NCI-H2196 treated with DMSO at 0.1 percent for 48 hours (cell line): ENCODE measurements around the gene AKAP1.

Experiments used
- DNase-seq: peaks from one replicate; lab custom pipeline; 2025; ENCODE audit not compliant: unreplicated experiment; lab: John Stamatoyannopoulos, UW

AKAP1 gene

GRCh38 chr17:57160624-57161023, 75.6 kb downstream of the AKAP1 start:
- DNase-seq: no peak

- no peak for DNase-seq
Measured at GRCh38 chr17:57164814-57165213, 79.8 kb downstream of the AKAP1 start.

DNA sequence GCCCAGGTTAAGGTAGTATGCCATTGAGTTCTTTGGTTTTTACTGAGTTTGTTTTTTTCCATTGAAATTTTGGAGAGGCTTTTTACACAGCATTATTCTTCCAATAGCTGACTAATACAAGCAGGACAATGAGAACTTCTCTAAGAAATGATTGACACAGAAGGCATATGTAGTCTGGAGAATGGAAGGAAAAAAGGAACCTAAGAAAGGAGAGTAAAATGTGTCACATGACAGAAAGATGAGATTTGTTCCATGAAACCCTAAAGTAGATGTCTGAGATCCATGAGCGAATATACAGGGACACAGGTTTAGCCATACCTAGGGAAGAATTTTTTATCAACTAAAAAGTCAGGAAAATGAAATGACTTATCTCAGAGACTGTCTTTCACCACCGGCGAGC, 80.7 kb downstream of the AKAP1 start:
- DNase-seq: no peak

DNA sequence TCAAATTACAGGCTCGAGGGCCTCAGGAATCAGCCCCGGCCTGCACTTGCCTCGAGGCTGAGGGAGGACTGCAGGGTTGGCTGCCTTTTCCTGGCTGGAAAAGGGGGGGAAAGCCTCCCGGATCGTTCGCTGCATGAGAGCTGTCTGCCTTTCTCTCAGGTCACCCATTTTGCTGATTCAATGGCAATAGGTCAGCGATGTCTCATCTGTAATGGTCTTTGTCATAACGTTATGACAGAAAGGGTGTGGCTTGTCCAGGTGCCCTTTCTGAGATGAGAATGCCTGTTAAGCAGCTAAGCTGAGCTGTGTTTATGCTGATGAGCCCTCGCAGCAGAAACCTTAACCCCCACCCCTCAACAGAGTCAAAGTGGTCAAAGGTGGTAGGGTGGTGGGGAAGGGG, 81.8 kb downstream of the AKAP1 start:
- no peak for DNase-seq

DNA sequence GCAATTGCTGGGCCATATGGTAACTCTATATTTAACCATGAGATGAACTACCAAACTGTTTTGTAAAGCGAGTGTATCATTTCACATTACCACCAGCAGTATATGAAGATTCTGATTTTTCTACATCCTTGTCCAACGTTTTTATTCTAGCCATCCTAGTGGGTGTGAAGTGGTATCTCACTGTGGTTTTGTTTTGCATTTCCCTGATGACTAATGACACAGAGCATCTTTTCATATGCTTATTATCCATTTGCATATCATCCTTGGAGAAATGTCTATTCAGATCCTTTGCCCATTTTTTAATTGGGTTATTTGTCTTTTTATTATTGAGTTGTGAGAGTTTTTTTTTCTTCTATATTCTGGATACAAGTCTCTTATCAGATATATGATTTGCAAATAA, 83.6 kb downstream of the AKAP1 start:
- no peak for DNase-seq

DNA sequence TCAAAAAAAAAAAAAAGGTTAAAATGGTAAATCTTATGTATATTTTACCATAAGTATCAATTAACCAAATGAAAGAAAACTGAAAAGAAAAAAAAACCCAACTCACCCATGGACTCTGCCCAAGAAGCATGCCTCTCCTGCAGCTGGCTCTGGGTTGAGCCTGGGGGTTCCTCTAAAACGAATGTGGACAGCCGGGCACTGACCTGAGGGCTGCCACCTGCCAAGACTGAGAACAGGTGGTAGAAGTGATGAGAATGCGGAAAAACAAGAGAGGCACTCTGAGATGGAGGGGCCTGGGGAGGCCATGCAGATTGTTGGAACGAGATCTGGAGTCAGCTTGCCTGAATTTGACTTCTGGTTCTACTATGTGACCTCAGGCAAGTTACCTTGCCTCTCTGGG, 85.8 kb downstream of the AKAP1 start:
- no peak for DNase-seq
